MM.1S (cell line): ENCODE data around the gene PCED1B.

Source experiments
- CTCF ChIP-seq: fragments of 300-600 bp; sonication (generic); IDR thresholded peaks from 2 replicates; pipeline ENCODE4 v1.5.1; 2016; ENCODE audit warnings: antibody characterized with exemption, low read length, mixed read lengths
- EZH2 ChIP-seq: fragments of 300-600 bp; sonication (generic); optimal IDR thresholded peaks from 2 replicates; pipeline ENCODE3; 2017; ENCODE audit warnings: low read depth, mild to moderate bottlenecking, antibody characterized with exemption, low read length, mixed read lengths
- EZH2phosphoT487 ChIP-seq: fragments of 300-600 bp; sonication (generic); IDR thresholded peaks from 2 replicates; pipeline ENCODE4 v1.6.1; 2018; ENCODE audit warnings: antibody characterized with exemption, low read length

- TF ChIP-seq CTCF (no peak), EZH2 (no peak), EZH2phosphoT487 (no peak)
Measured at GRCh38 chr12:47100160-47100559, 20.7 kb downstream of the PCED1B start.
